GM23248 (cell line): ENCODE measurements around the gene SCN9A. TPM values are rescaled to one million over a fixed set of nuclear protein-coding genes. Genes with fewer than 3 reads are reported as not detected.
A peak's percentile ranks its signal among the peaks of the same experiment; 100 is the strongest.

ENCODE experiments used
- DNase-seq: peaks from one replicate; pipeline ENCODE4 v3.0.0-alpha.2; 2015
- H2AFZ ChIP-seq: fragments of 200-600 bp; sonication (generic); 2 replicates; pipeline ENCODE4 v1.6.1; 2016; ENCODE audit warnings: antibody characterized with exemption
- H3F3A ChIP-seq: fragments of 200-600 bp; sonication (generic); 2 replicates; pipeline ENCODE4 v1.6.1; 2016; ENCODE audit warnings: mild to moderate bottlenecking, antibody characterized with exemption, mixed run types; ENCODE audit not compliant: insufficient read depth
- H3K27ac ChIP-seq: fragments of 200-600 bp; sonication (generic); 2 replicates; pipeline ENCODE4 v1.5.1; 2016; ENCODE audit warnings: mild to moderate bottlenecking
- H3K27me3 ChIP-seq: fragments of 200-600 bp; sonication (generic); replicated peaks from 2 replicates; pipeline ENCODE4 v1.6.1; 2016; ENCODE audit warnings: mild to moderate bottlenecking; ENCODE audit not compliant: insufficient read depth
- H3K36me3 ChIP-seq: fragments of 200-600 bp; sonication (generic); 2 replicates; pipeline ENCODE4 v1.6.1; 2016; ENCODE audit warnings: low read depth, mild to moderate bottlenecking
- H3K4me1 ChIP-seq: fragments of 200-600 bp; sonication (generic); 2 replicates; pipeline ENCODE4 v1.6.1; 2016; ENCODE audit warnings: mild to moderate bottlenecking; ENCODE audit not compliant: insufficient read depth
- H3K4me2 ChIP-seq: fragments of 200-600 bp; sonication (generic); one replicate; pipeline ENCODE4 v1.6.1; 2016; ENCODE audit warnings: mild to moderate bottlenecking; ENCODE audit not compliant: unreplicated experiment
- H3K4me3 ChIP-seq: fragments of 200-600 bp; sonication (generic); 2 replicates; pipeline ENCODE4 v1.5.1; 2016; ENCODE audit warnings: mild to moderate bottlenecking
- H3K79me2 ChIP-seq: fragments of 200-600 bp; sonication (generic); 2 replicates; pipeline ENCODE4 v1.6.1; 2016; ENCODE audit warnings: mild to moderate bottlenecking; ENCODE audit not compliant: insufficient read depth
- H3K9ac ChIP-seq: fragments of 200-600 bp; sonication (generic); 2 replicates; pipeline ENCODE4 v1.6.1; 2016; ENCODE audit warnings: mild to moderate bottlenecking
- H3K9me2 ChIP-seq: fragments of 200-600 bp; sonication (generic); 2 replicates; pipeline ENCODE4 v1.6.1; 2016; ENCODE audit warnings: mixed run types, mild to moderate bottlenecking, moderate library complexity; ENCODE audit not compliant: insufficient read depth
- H3K9me3 ChIP-seq: fragments of 200-600 bp; sonication (generic); one replicate; pipeline ENCODE4 v1.6.1; 2017; ENCODE audit warnings: low read depth
- H4K20me1 ChIP-seq: fragments of 200-600 bp; sonication (generic); 2 replicates; pipeline ENCODE4 v1.6.0; 2016; ENCODE audit not compliant: insufficient read depth
- EZH2 ChIP-seq: fragments of 200-600 bp; sonication (generic); IDR thresholded peaks from 2 replicates; pipeline ENCODE4 v1.6.1; 2018; ENCODE audit warnings: antibody characterized with exemption, mild to moderate bottlenecking; ENCODE audit not compliant: insufficient read depth, poor library complexity, severe bottlenecking
- EZH2phosphoT487 ChIP-seq: fragments of 200-600 bp; sonication (generic); IDR thresholded peaks from 2 replicates; pipeline ENCODE4 v1.6.1; 2018; ENCODE audit warnings: antibody characterized with exemption, moderate library complexity, mild to moderate bottlenecking, low read depth; ENCODE audit not compliant: insufficient read depth
- WGBS, 2 experiments: methylation state at CpG; one replicate each; pipeline ENCODE4 v1.1.6; 2015 to 2017; ENCODE audit warnings: low lambda C conversion rate in 2 of 2, low coverage in 1 of 2; ENCODE audit errors: missing lambda C conversion rate in 2 of 2; 5-methylcytosine and 5-hydroxymethylcytosine counted together
- in situ Hi-C: fragments of 300-500 bp; cut with MboI; formaldehyde crosslinking; loops from 2 replicates; pipeline ENCODE4 v1.15.0; 2020
- polyA plus RNA-seq: library from polyadenylated mRNA; unstranded; fragments of >200 nt; fragmentation: Nextera tagmentation; extraction: Ambion mirVana; gene quantifications from 2 replicates; pipeline ENCODE4 v1.2.1, GENCODE V29; 2016
- total RNA-seq: library from RNA; depleted of rRNA; stranded (reverse); fragments of >200 nt; shearing (Covaris generic); gene quantifications from 2 replicates; pipeline ENCODE4 v1.2.3, GENCODE V29; 2014

The SCN9A gene
- total and polyA plus RNA-seq, 2 experiments from 2014 or later: 7.2 to 8.3 TPM

DNA sequence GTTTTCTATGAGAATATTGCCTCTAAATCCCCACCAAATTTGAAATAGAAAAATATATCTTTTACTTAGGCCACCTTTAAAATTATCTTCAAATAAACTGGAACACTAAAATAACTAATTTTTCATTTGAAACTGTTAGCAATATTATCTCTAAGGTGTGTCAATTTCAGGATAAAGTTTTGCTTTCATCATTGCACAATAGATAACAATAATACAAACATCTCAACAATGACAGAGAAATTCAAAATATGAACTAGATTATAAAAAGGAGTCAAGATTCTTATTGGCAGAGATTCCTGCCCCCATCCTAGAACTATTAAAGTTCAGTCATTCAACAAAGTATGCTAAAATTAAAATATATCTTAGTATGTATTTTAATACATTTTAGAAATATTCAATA is 117.9 kb downstream of the SCN9A start:
- H3K36me3 ChIP-seq: no peaks in the 10 kb centered on the region

DNA sequence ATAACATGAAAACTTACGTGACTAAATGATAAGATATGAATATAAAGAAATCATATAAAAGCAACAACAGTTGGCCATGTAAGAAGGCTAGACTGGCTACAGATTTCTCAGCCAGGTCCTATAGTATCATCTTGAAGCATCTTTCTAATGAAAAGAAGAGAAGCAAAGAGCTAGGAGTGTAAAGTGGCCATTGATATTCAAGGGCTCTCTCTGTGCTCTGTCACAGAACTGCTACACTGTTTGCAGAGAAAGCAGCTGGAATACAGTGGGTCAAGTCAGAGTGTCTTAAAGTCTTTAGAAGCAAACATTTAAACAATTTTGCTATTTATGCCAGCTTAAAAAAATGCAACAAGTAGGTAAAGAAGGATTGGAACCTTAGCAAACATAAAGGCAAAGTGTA is 118.8 kb downstream of the SCN9A start:
- WGBS, 2 experiments: 95 to 97% methylated on average over 1 of the region's 1 CpG
- no peak for TF ChIP-seq EZH2
- TF ChIP-seq EZH2phosphoT487: no peak

More for the DNA sequence above, 117.9 kb downstream of the SCN9A start:
- Histone ChIP-seq H3F3A (no peaks in the 10 kb centered on the region), H3K4me3 (no peak overlapping the region), H3K27ac (no peak overlapping the region), H2AFZ (no peak overlapping the region), H3K4me1 (no peaks in the 10 kb centered on the region), H3K9me3 (no peaks in the 10 kb centered on the region), H3K4me2 (no peak overlapping the region), H3K9me2 (no peaks in the 10 kb centered on the region), H3K27me3 (no peaks in the 10 kb centered on the region), H3K79me2 (no peaks in the 10 kb centered on the region), H3K9ac (no peak overlapping the region), H4K20me1 (no peaks in the 10 kb centered on the region)
- DNase-seq: no peak
- no peak for TF ChIP-seq EZH2phosphoT487
- TF ChIP-seq EZH2: no peak
- in situ Hi-C loops: no loop called here

GRCh38 chr2:166249318-166249717 is 126.4 kb downstream of the SCN9A start:
- no peaks in the 10 kb centered on the region for H3K4me1 ChIP-seq
- DNase-seq: no peak
- no peak overlapping the region for H2AFZ ChIP-seq
- WGBS, 2 experiments: 43 to 58% methylated on average over 1 of the region's 1 CpG
- H3K36me3 ChIP-seq: no peaks in the 10 kb centered on the region
- H3K9ac ChIP-seq: no peak overlapping the region
- no peaks in the 10 kb centered on the region for H3K9me3 ChIP-seq
- no peak overlapping the region for H3K4me3 ChIP-seq
- in situ Hi-C loops: no loop called here
- no peaks in the 10 kb centered on the region for H3K79me2 ChIP-seq
- no peaks in the 10 kb centered on the region for H4K20me1 ChIP-seq
- H3K9me2 ChIP-seq: no peaks in the 10 kb centered on the region; the same call in 1 of the 2 replicates
- H3K27ac ChIP-seq: no peak overlapping the region
- TF ChIP-seq EZH2: no peak
- no peak for TF ChIP-seq EZH2phosphoT487
- no peaks in the 10 kb centered on the region for H3F3A ChIP-seq
- H3K27me3 ChIP-seq: no peaks in the 10 kb centered on the region
- no peak overlapping the region for H3K4me2 ChIP-seq

More for the DNA sequence above, 118.8 kb downstream of the SCN9A start:
- H3K27me3 ChIP-seq: no peaks in the 10 kb centered on the region
- no peaks in the 10 kb centered on the region for H3K36me3 ChIP-seq
- no peak overlapping the region for H3K4me3 ChIP-seq
- no peaks in the 10 kb centered on the region for H3K9me3 ChIP-seq
- H3F3A ChIP-seq: no peaks in the 10 kb centered on the region
- no peaks in the 10 kb centered on the region for H3K79me2 ChIP-seq
- in situ Hi-C loops: no loop called here
- no peak overlapping the region for H3K4me2 ChIP-seq
- no peaks in the 10 kb centered on the region for H3K4me1 ChIP-seq
- DNase-seq: no peak
- no peaks in the 10 kb centered on the region for H3K9me2 ChIP-seq
- no peaks in the 10 kb centered on the region for H4K20me1 ChIP-seq
- no peak overlapping the region for H3K27ac ChIP-seq
- no peak overlapping the region for H2AFZ ChIP-seq
- no peak overlapping the region for H3K9ac ChIP-seq

DNA sequence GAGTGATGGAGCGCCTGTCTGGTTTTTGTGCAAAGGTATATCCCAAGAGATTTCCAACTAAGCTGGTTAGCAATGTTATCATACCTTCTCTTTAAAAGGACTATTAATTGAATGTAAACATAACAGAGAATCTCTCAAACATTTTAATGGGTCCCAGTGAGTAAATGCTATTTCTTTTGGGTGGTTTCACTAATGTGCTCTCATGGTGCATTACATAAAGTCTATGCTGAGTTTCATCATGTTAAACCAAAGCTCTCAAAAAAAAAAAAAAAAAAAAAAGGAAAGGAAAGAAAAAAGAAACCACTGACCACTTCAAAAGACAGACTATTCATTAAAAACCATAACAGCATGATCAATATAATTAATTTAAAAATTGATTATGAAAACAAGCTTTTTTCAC is 128.8 kb downstream of the SCN9A start:
- H3K9me3 ChIP-seq: no peaks in the 10 kb centered on the region
- no peak overlapping the region for H3K4me3 ChIP-seq
- H3K27ac ChIP-seq: no peak overlapping the region
- H2AFZ ChIP-seq: peak overlapping the region; percentile 7; the same call in 1 of the 2 replicates
- H3K4me2 ChIP-seq: no peak overlapping the region
- 84 to 88% methylated on average over 1 of the region's 1 CpG for WGBS, 2 experiments
- no peaks in the 10 kb centered on the region for H3K36me3 ChIP-seq
- H3F3A ChIP-seq: no peaks in the 10 kb centered on the region
- no peaks in the 10 kb centered on the region for H4K20me1 ChIP-seq
- H3K9ac ChIP-seq: no peak overlapping the region
- no peak for TF ChIP-seq EZH2phosphoT487
- TF ChIP-seq EZH2: no peak
- H3K9me2 ChIP-seq: no peaks in the 10 kb centered on the region; the same call in 1 of the 2 replicates
- no peak for DNase-seq
- no peaks in the 10 kb centered on the region for H3K79me2 ChIP-seq
- in situ Hi-C loops: no loop called here
- H3K27me3 ChIP-seq: no peaks in the 10 kb centered on the region
- H3K4me1 ChIP-seq: no peaks in the 10 kb centered on the region

DNA sequence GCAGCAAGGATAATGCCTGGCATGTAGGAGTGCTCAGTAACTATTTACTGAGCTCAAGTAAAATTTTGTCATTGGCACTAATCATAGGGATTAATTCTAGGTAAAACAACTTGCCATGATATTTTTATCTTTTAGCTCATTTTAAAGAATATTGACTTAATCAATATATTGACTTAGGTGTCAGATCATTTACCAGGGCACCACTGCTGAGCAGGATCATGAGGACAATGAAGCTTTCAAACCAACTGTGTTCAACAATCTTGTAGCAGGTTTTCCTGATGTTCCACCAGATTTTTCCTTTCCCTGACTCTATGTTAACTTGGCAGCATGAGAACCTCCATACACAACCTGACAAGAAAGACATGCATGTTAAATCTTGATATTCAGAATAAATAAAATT is 133.4 kb downstream of the SCN9A start:
- no peak for DNase-seq
- Histone ChIP-seq H3F3A (peaks cover 11% of the 10 kb centered on the region), H3K4me3 (no peak overlapping the region), H3K36me3 (no peaks in the 10 kb centered on the region), H3K27ac (no peak overlapping the region), H3K27me3 (no peaks in the 10 kb centered on the region), H3K9me2 (no peaks in the 10 kb centered on the region; the same call in 1 of the 2 replicates), H3K79me2 (no peaks in the 10 kb centered on the region), H4K20me1 (no peaks in the 10 kb centered on the region), H3K4me2 (no peak overlapping the region), H2AFZ (no peak overlapping the region), H3K4me1 (peaks cover 24% of the 10 kb centered on the region), H3K9ac (no peak overlapping the region), H3K9me3 (no peaks in the 10 kb centered on the region)
- no peak for TF ChIP-seq EZH2
- no peak for TF ChIP-seq EZH2phosphoT487
- in situ Hi-C loops: no loop called here
